Heart left ventricle (tissue), 16 donors: ENCODE data around the gene ECT2. TPM values are rescaled to one million over a fixed set of nuclear protein-coding genes. Genes with fewer than 3 reads are reported as not detected.

Experiments used
- ATAC-seq, 4 donors: fragments of 200-7000 bp; cut with Tn5 transposase; one replicate each; pipeline ENCODE4 v1.9.1; 2020 to 2022; ENCODE audit warnings: moderate library complexity in 4 of 4, mild to moderate bottlenecking in 3 of 4, moderate number of reproducible peaks in 1 of 4
- DNase-seq, 5 donors: peaks; one replicate each; pipeline ENCODE4 v3.0.0-alpha.2; 2020
- H3K27ac ChIP-seq, 12 donors: fragments of 200-600 bp; sonication (generic) in 4 of 12; one replicate each; pipeline versions ENCODE4 v1.5.0 to v1.8.0; 2016 to 2022; ENCODE audit warnings: mild to moderate bottlenecking in 2 of 12
- H3K27me3 ChIP-seq, 9 donors: fragments of 200-600 bp; sonication (generic) in 2 of 9; one replicate each; pipeline versions ENCODE4 v1.5.1 to v1.8.0; 2016 to 2022; ENCODE audit warnings: mild to moderate bottlenecking in 3 of 9
- H3K36me3 ChIP-seq, 9 donors: fragments of 200-600 bp; sonication (generic) in 2 of 9; one replicate each; pipeline versions ENCODE4 v1.5.0 to v1.8.0; 2018 to 2022; ENCODE audit warnings: mild to moderate bottlenecking in 2 of 9
- H3K4me1 ChIP-seq, 12 donors: fragments of 200-600 bp; sonication (generic) in 4 of 12; one replicate each; pipeline versions ENCODE4 v1.5.0 to v1.8.0; 2016 to 2022; ENCODE audit warnings: mild to moderate bottlenecking in 3 of 12
- H3K4me3 ChIP-seq, 12 donors: fragments of 200-600 bp; sonication (generic) in 4 of 12; one replicate each; pipeline versions ENCODE4 v1.5.0 to v1.8.0; 2017 to 2022; ENCODE audit warnings: mild to moderate bottlenecking in 9 of 12, moderate library complexity in 4 of 12
- H3K9me3 ChIP-seq, 12 donors: fragments of 200-600 bp; sonication (generic) in 4 of 12; one replicate each; pipeline versions ENCODE4 v1.5.0 to v1.8.0; 2016 to 2022; ENCODE audit warnings: mild to moderate bottlenecking in 1 of 12
- CTCF ChIP-seq, 12 donors: fragments of 200-600 bp; sonication (generic) in 4 of 12; IDR thresholded peaks; one replicate each; pipeline versions ENCODE4 v1.5.0 to v1.8.0; 2018 to 2022; ENCODE audit warnings: antibody characterized with exemption in 12 of 12, mild to moderate bottlenecking in 5 of 12
- POLR2A ChIP-seq, 2 donors: fragments of 450-650 bp; IDR thresholded peaks; one replicate each; pipeline ENCODE4 v1.6.1; 2017; ENCODE audit warnings: antibody characterized with exemption in 2 of 2, mild to moderate bottlenecking in 2 of 2, moderate library complexity in 2 of 2
- WGBS, 4 donors: extraction: QIAGEN DNeasy Blood & Tissue Kit in 2 of 4; methylation state at CpG; one replicate each; pipeline versions ENCODE4 v1.1.5 to v1.1.7; 2013 to 2018; 5-methylcytosine and 5-hydroxymethylcytosine counted together
- intact Hi-C, 10 donors: fragments of 100-400 bp; cut with DNase I; formaldehyde crosslinking; loops; one replicate each; pipeline versions ENCODE4 v1.11.1 to v1.14.2; 2022
- polyA plus RNA-seq, 2 donors: library from polyadenylated mRNA; stranded (reverse); fragments of 200-250 nt; gene quantifications; one replicate each; pipeline ENCODE4 v1.2.3, GENCODE V29; 2013
- total RNA-seq, 9 donors: library from RNA; depleted of rRNA in 2 of 9; stranded (reverse); fragments of >200 nt in 2 of 9; fragmentation: NEBNext Ultra II Directional in 3 of 9; extraction: Animal tissue kit (Norgen Biotek cat#: 25700) in 3 of 9; gene quantifications; one replicate each; pipeline versions ENCODE4 v1.1.0 to v1.2.4, GENCODE V29; 2016 to 2023
- donor health status: ischemic (EF 13 %, LVEDD 7.1; RV severe dilation, severe dysfunction).
- donor health status: healthy with polysubstance abuse.
- donor health status: DM: no; HTN: yes; CAD: no.
- donor health status: DM: no; HTN: no; CAD: no.
- donor health status: ischemic (EF 25% LVEDD 6.9; RV normal size, moderate dysfunction).
- donor health status: ischemic (EF 25% LVEDD 5.7; RV mildly dilated, moderate dysfunction).
- donor health status: healthy.
- donor health status: DM: yes; HTN: yes; CAD: no.
- donor health status: ischemic (EF 35%, LVEDD 5.7; RV mildly dilated, moderate dysfunction).
- donor health status: nonischemic (EF 11% LVEDD 7.7; RV severe dilation, severe dysfunction).
- donor health status: DM: yes; HTN: yes; CAD: no.
- donor health status: PGD.
- donor health status: ischemic (EF 29% LVEDD 5.4; RV normal size, mild dysfunction).
- donor health status: nonischemic (EF 23%, LVEDD 6.1; RV moderate dilation, normal function).

Gene ECT2
- total and polyA plus RNA-seq, 11 donors, result 1.6 to 9.1 (median 4.4) TPM

DNA sequence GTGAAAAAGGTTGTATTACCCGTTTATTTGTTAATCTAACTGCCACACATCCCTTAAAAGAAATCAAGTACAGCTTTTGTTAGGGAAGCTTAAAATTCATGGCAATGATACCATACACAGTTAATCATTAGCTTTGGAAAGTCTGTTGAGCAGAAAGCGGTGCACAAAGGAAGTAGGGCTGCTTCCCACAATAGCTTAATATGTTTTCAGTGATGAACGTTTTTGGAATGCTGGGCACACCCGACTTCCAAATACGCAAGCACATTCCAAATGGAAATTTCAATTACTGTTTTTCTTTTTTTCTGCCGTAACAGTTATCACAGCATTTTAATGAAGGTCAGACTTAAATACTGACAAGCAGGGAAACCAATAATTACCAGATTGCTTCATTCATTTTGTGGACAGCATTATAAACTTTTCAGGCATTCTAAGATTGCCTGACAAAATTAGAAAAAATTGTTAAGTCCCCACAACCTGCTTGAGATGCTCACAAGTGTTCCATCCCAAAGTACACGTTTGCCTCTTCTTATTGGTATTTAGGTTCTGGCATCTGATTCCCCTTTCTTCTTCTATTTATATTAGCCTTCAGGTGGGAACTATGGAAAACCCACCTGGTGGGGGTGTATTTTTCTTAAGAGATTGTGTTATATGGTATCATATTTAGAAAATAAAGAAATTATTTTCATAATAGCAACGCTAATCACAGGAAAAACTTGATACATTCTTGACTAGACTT lies 1.1 kb upstream of the ECT2 start:
- Histone ChIP-seq H3K9me3 (no peaks in the 10 kb centered on the region), H3K4me3 (peak overlapping the region in 11 of 12 donors; percentile 55 to 88 (median 75)), H3K27ac (peak overlapping the region; percentile 14 to 86 (median 80)), H3K27me3 (no peaks in the 10 kb centered on the region), H3K4me1 (peaks cover 0 to 25% (median 9%) of the 10 kb centered on the region in 12 donors), H3K36me3 (no peaks in the 10 kb centered on the region)
- TF ChIP-seq POLR2A (IDR thresholded peaks at IDR 0.05) (no peak), CTCF (IDR thresholded peaks at IDR 0.05) (no peak)
- peak in 1 of 5 donors; percentile 19 for DNase-seq
- ATAC-seq, result peak in 2 of 4 donors; percentile 42
- 30 to 44% (median 36%) methylated on average over 8 of the region's 8 CpGs for WGBS, 4 donors
- intact Hi-C loops, result loop anchor here in 2 of 10 donors (10.0 kb wide), 1 partner anchor 75 kb away; no protein-coding TSS in a partner anchor

- H3K4me3 ChIP-seq, result peak overlapping the region; percentile 18 to 88 (median 74)
- intact Hi-C loops, result loop anchor here in 5 of 10 donors (1.0 to 5.0 kb wide), 5 partner anchors 37 to 78 kb away; partner anchors contain the start of gene NCEH1 (in 2 of the 5)
- 11 to 21% (median 13%) methylated on average over 9 of the region's 9 CpGs for WGBS, 4 donors
- peak overlapping the region; percentile 14 to 86 (median 78) for H3K27ac ChIP-seq
- peaks cover 0 to 25% (median 9%) of the 10 kb centered on the region in 12 donors for H3K4me1 ChIP-seq
- no peaks in the 10 kb centered on the region for H3K9me3 ChIP-seq
- peak in 1 of 4 donors; percentile 2 for ATAC-seq
- no peaks in the 10 kb centered on the region for H3K36me3 ChIP-seq
- H3K27me3 ChIP-seq, result no peaks in the 10 kb centered on the region
- DNase-seq, result no peak
- TF ChIP-seq CTCF (IDR thresholded peaks at IDR 0.05) (no peak), POLR2A (IDR thresholded peaks at IDR 0.05) (peak in 1 of 2 donors; percentile 10)
Observed at GRCh38 chr3:172750069-172750367, 508 bp upstream of the ECT2 start.

DNA sequence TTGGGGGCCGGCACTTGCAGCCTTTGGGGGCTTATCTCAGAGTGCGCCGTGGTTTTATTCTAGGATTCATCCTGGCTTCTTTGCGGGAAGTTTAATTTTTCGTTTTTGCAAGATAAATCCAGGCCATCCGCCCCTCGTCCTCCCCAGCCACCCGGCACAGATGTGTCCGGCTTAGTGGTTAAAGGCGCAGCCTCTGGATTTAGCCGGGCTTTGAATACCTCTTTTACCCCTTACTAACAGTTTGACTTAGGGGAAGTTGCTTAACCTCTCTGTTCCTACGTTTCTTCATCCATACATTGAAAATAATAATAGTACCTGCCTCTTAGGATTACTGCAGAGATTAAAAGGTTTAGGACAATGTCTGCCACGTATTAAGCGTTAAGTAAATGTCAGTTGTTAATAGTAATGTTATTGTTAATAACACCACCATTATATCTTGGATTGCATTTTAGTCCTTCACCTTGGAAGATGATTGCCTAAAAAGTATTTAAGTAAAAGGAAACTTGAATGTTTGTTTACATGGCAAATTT lies 714 bp downstream of the ECT2 start:
- intact Hi-C loops, result loop anchor here in 5 of 10 donors (2.0 to 5.0 kb wide), 4 partner anchors 38 to 79 kb away; partner anchors contain the start of gene NCEH1 (in 1 of the 5)
- DNase-seq (no peak), ATAC-seq (peak in 1 of 4 donors; percentile 8)
- TF ChIP-seq CTCF (IDR thresholded peaks at IDR 0.05), result no peak
- no peak for TF ChIP-seq POLR2A (IDR thresholded peaks at IDR 0.05)
- no peaks in the 10 kb centered on the region for H3K9me3 ChIP-seq
- peaks cover 0 to 25% (median 9%) of the 10 kb centered on the region in 12 donors for H3K4me1 ChIP-seq
- H3K27ac ChIP-seq, result peak overlapping the region in 11 of 12 donors; percentile 32 to 86 (median 78)
- H3K4me3 ChIP-seq, result peak overlapping the region; percentile 40 to 88 (median 74)
- no peaks in the 10 kb centered on the region for H3K27me3 ChIP-seq
- WGBS, 4 donors, result 0 to 1% (median 1%) methylated on average over 14 of the region's 14 CpGs
- peaks cover 0 to 10% (median 0%) of the 10 kb centered on the region in 9 donors for H3K36me3 ChIP-seq

DNA sequence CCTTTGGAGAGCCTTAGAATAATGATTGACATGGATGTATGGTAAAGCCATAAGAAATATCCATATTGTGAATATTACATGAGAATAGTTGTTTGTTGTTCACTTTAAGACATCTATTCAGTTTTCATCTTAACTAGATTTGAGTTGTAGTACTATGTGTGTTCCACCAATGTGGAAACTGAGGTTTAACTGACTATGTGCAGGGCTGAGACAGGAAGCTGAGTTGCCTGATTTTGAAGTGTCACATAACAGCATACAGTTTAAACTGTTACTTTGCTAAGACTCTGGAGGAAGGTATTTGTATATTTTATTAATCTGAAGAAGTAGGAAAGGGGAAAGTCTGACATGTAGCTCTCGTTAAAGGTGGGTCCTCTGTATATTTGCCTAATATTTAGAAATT lies 2.1 kb downstream of the ECT2 start:
- Histone ChIP-seq H3K27ac (no peak overlapping the region), H3K4me1 (peaks cover 0 to 25% (median 9%) of the 10 kb centered on the region in 12 donors), H3K9me3 (no peaks in the 10 kb centered on the region), H3K27me3 (no peaks in the 10 kb centered on the region), H3K4me3 (no peak overlapping the region), H3K36me3 (peaks cover 0 to 23% (median 0%) of the 10 kb centered on the region in 9 donors)
- WGBS, 4 donors, result 93 to 98% (median 96%) methylated on average over 1 of the region's 1 CpG
- no peak for ATAC-seq
- no peak for DNase-seq
- intact Hi-C loops, result loop anchor here in 1 of 10 donors (5.0 kb wide), 1 partner anchor 80 kb away; no protein-coding TSS in a partner anchor
- TF ChIP-seq POLR2A (IDR thresholded peaks at IDR 0.05), result no peak
- no peak for TF ChIP-seq CTCF (IDR thresholded peaks at IDR 0.05)
